A673 (cell line): Measurements from ENCODE around the gene ACP4.

Experiments
- CTCF ChIP-seq: fragments of 300-800, 200-600 bp; sonication (generic); conservative IDR thresholded peaks from 2 replicates; pipeline ENCODE4 v1.5.1; 2017; ENCODE audit warnings: low read depth, mild to moderate bottlenecking, antibody characterized with exemption, low read length, moderate library complexity, mixed read lengths
- EZH2 ChIP-seq: fragments of 200-600 bp; sonication (generic); IDR thresholded peaks from 2 replicates; pipeline ENCODE4 v1.6.1; 2017; ENCODE audit warnings: borderline replicate concordance, low read depth, mild to moderate bottlenecking, mixed read lengths, antibody characterized with exemption, low read length; ENCODE audit not compliant: poor library complexity, severe bottlenecking

GRCh38 chr19:50832666-50833065 is 42.5 kb downstream of the ACP4 start:
- no peak for TF ChIP-seq CTCF
- TF ChIP-seq EZH2, result no peak
